HCT116 (cell line): ENCODE measurements around the gene STK24. TPM values are rescaled to one million over a fixed set of nuclear protein-coding genes. Genes with fewer than 3 reads are reported as not detected.

Experiments used
- ATAC-seq: fragments of 200-7000 bp; cut with Tn5 transposase; 2 replicates; pipeline ENCODE4 v1.9.1; 2020; ENCODE audit warnings: mild to moderate bottlenecking, moderate library complexity
- BruUV-seq: library from RNA; stranded (reverse); fragments of 400-500 nt; replicated peaks from 2 replicates; lab custom pipeline; 2021; lab: Mats Ljungman, UMichigan
- CTCF ChIA-PET: fragments of 300-600 bp; sonication (Branson Sonifier 250); formaldehyde crosslinking; loops from one replicate; lab custom pipeline; 2021; ENCODE audit warnings: antibody characterized with exemption; lab: Charles Lee
- POLR2A ChIA-PET: fragments of 300-600, 350-600 bp; sonication (Branson Sonifier 250); formaldehyde crosslinking; loops from one replicate; lab custom pipeline; 2021; ENCODE audit warnings: antibody characterized with exemption; lab: Charles Lee
- RAD21 ChIA-PET, 2 experiments: fragments of 300-600 bp; sonication (Branson Sonifier 250); formaldehyde crosslinking; loops; one replicate each; lab custom pipeline; 2023; ENCODE audit warnings: low total read pairs in 2 of 2; ENCODE audit not compliant: uncharacterized antibody in 2 of 2, unreplicated experiment in 2 of 2, low non-redundant PET in 1 of 2; lab: Charles Lee
- DNase-seq: peaks from one replicate; pipeline ENCODE4 v3.0.0-alpha.2; 2010; ENCODE audit warnings: low read depth, low spot score
- H2AFZ ChIP-seq: fragments of 200-600 bp; shearing (Covaris generic), sonication (generic); 2 replicates; pipeline ENCODE4 v1.6.1; 2017; ENCODE audit warnings: low read depth, mixed run types, mixed read lengths, antibody characterized with exemption, low read length; ENCODE audit not compliant: poor library complexity, severe bottlenecking
- H3K27ac ChIP-seq: 2 replicates; pipeline ENCODE4 v1.5.1; 2012; ENCODE audit warnings: low read depth, low read length
- H3K27me3 ChIP-seq: fragments of 200-600 bp; sonication (generic); 2 replicates; pipeline ENCODE4 v1.6.1; 2016; ENCODE audit warnings: mixed run types, low read length, mixed read lengths; ENCODE audit not compliant: insufficient read depth
- H3K36me3 ChIP-seq, 2 experiments: fragments of 200-500 bp in 1 of 2; fragments of 200-600 bp in 1 of 2; sonication (Bioruptor generic) in 1 of 2; sonication (generic) in 1 of 2; 2 replicates each; pipeline versions ENCODE4 v1.5.1 to v1.6.1; 2014 to 2016; ENCODE audit warnings: low read length in 2 of 2, inconsistent platforms in 1 of 2, mixed read lengths in 1 of 2, mixed run types in 1 of 2; ENCODE audit not compliant: insufficient read depth in 2 of 2, control insufficient read depth in 1 of 2
- H3K4me1 ChIP-seq, 2 experiments: fragments of 200-600 bp in 1 of 2; sonication (generic) in 1 of 2; 2 replicates each; pipeline versions ENCODE4 v1.5.1 to v1.6.1; 2012 to 2017; ENCODE audit warnings: low read length in 2 of 2, inconsistent platforms in 1 of 2, mild to moderate bottlenecking in 1 of 2, mixed read lengths in 1 of 2, mixed run types in 1 of 2, moderate library complexity in 1 of 2; ENCODE audit not compliant: insufficient read depth in 2 of 2, control insufficient read depth in 1 of 2
- H3K4me2 ChIP-seq: fragments of 200-600 bp; sonication (generic); 2 replicates; pipeline ENCODE4 v1.6.1; 2017; ENCODE audit warnings: mixed run types, low read length, mixed read lengths
- H3K4me3 ChIP-seq, 2 experiments: fragments of 200-600 bp in 1 of 2; sonication (generic) in 1 of 2; replicated peaks in 1 of 2; 2 replicates each; pipeline ENCODE4 v1.5.1; 2011 to 2016; ENCODE audit warnings: low read length in 2 of 2, control low read depth in 1 of 2, low read depth in 1 of 2, mild to moderate bottlenecking in 1 of 2, mixed read lengths in 1 of 2, mixed run types in 1 of 2
- H3K79me2 ChIP-seq: fragments of 200-600 bp; sonication (generic); 2 replicates; pipeline ENCODE4 v1.6.1; 2017; ENCODE audit warnings: mild to moderate bottlenecking, mixed run types, low read length, moderate library complexity, mixed read lengths; ENCODE audit not compliant: insufficient read depth
- H3K9ac ChIP-seq: fragments of 200-600 bp; sonication (generic); 2 replicates; pipeline ENCODE4 v1.6.1; 2016; ENCODE audit warnings: low read length, mixed read lengths
- H3K9me2 ChIP-seq: fragments of 200-600 bp; sonication (generic), shearing (Covaris generic); 2 replicates; pipeline ENCODE4 v1.6.1; 2017; ENCODE audit warnings: mixed run types, mild to moderate bottlenecking, moderate library complexity; ENCODE audit not compliant: insufficient read depth
- H3K9me3 ChIP-seq, 2 experiments: fragments of 200-500 bp in 1 of 2; fragments of 200-600 bp in 1 of 2; sonication (Bioruptor generic) in 1 of 2; sonication (generic) in 1 of 2; 2 replicates each; pipeline ENCODE4 v1.6.1; 2014 to 2017; ENCODE audit warnings: low read length in 2 of 2, mixed read lengths in 2 of 2, inconsistent platforms in 1 of 2, low read depth in 1 of 2, mild to moderate bottlenecking in 1 of 2, mixed run types in 1 of 2, moderate library complexity in 1 of 2; ENCODE audit not compliant: control insufficient read depth in 1 of 2, insufficient read depth in 1 of 2
- H4K20me1 ChIP-seq: fragments of 200-600 bp; sonication (generic), shearing (Covaris generic); 2 replicates; pipeline ENCODE4 v1.6.1; 2017; ENCODE audit warnings: mixed run types, mild to moderate bottlenecking, moderate library complexity; ENCODE audit not compliant: insufficient read depth
- CTCF ChIP-seq, 3 experiments: fragments of 200-600 bp in 1 of 3; sonication (generic) in 1 of 3; IDR thresholded peaks in 2 of 3; conservative IDR thresholded peaks in 1 of 3; 2 replicates each; pipeline ENCODE4 v1.5.1; 2012 to 2017; ENCODE audit warnings: low read depth in 2 of 3, low read length in 2 of 3, antibody characterized with exemption in 1 of 3, borderline replicate concordance in 1 of 3, control low read depth in 1 of 3, mild to moderate bottlenecking in 1 of 3, mixed read lengths in 1 of 3, mixed run types in 1 of 3, moderate library complexity in 1 of 3; ENCODE audit not compliant: insufficient read depth in 1 of 3
- EGR1 ChIP-seq: IDR thresholded peaks from 2 replicates; pipeline ENCODE4 v1.6.1; 2012; ENCODE audit warnings: low read depth
- EZH2 ChIP-seq: fragments of 200-600 bp; sonication (generic); IDR thresholded peaks from 2 replicates; pipeline ENCODE4 v1.6.1; 2017; ENCODE audit warnings: antibody characterized with exemption, mixed run types
- JUND ChIP-seq: IDR thresholded peaks from 2 replicates; pipeline ENCODE4 v1.6.1; 2012
- RAD21 ChIP-seq: IDR thresholded peaks from 2 replicates; pipeline ENCODE4 v1.6.1; 2012; ENCODE audit warnings: low read depth, mild to moderate bottlenecking
- SIN3A ChIP-seq: IDR thresholded peaks from 2 replicates; pipeline ENCODE4 v1.6.1; 2012; ENCODE audit warnings: low read depth
- SP1 ChIP-seq: IDR thresholded peaks from 2 replicates; pipeline ENCODE4 v1.6.1; 2012; ENCODE audit warnings: low read depth
- SRF ChIP-seq: IDR thresholded peaks from 2 replicates; pipeline ENCODE4 v1.6.1; 2012; ENCODE audit warnings: low read depth
- ZFX ChIP-seq: fragments of 450-650 bp; IDR thresholded peaks from 2 replicates; pipeline ENCODE4 v1.6.1; 2017
- ZNF274 ChIP-seq: fragments of 200-500 bp; sonication (Bioruptor generic); IDR thresholded peaks from 2 replicates; pipeline ENCODE4 v1.6.1; 2014; ENCODE audit warnings: mild to moderate bottlenecking, low read depth, low read length, inconsistent platforms
- intact Hi-C: fragments of 100-400 bp; cut with micrococcal nuclease; formaldehyde crosslinking; loops from 2 replicates; pipeline ENCODE4 v1.10.0; 2022
- total RNA-seq: library from RNA; stranded (reverse); gene quantifications from one replicate; pipeline ENCODE4 v1.2.1, GENCODE V29; 2021; ENCODE audit not compliant: unreplicated experiment
- TF ChIP-seq, protein P1 (sequence below): IDR thresholded peaks from 2 replicates; pipeline ENCODE4 v1.6.1; 2012; ENCODE audit warnings: low read depth

STK24 gene
- total RNA-seq, 1 experiment from 2014 or later: 137 TPM

GRCh38 chr13:98466634-98467236 lies 110.2 kb downstream of the STK24 start:
- Histone ChIP-seq H4K20me1 (no peaks in the 10 kb centered on the region), H3K9ac (no peak overlapping the region), H3K36me3 (peaks cover 11 to 35% of the 10 kb centered on the region in 2 experiments), H3K4me1 (peaks cover 0 to 3% of the 10 kb centered on the region in 2 experiments; a peak in 1 of 4 replicates), H2AFZ (no peak overlapping the region), H3K27ac (no peak overlapping the region), H3K4me2 (no peak overlapping the region), H3K27me3 (no peaks in the 10 kb centered on the region), H3K9me2 (no peaks in the 10 kb centered on the region), H3K4me3 (no peak overlapping the region), H3K9me3 (no peaks in the 10 kb centered on the region), H3K79me2 (peaks cover 78% of the 10 kb centered on the region)
- CTCF ChIA-PET: interaction anchor here (0.8 to 2.9 kb wide), 7 partner anchors 9 to 376 kb away, joined by 3 to 8 read pairs (median 4); no protein-coding TSS in a partner anchor
- intact Hi-C loops: loop anchor here (5.0 kb wide), 1 partner anchor 186 kb away; no protein-coding TSS in a partner anchor
- POLR2A ChIA-PET: interaction anchor here (0.8 kb wide), 1 partner anchor 18 kb away, joined by 3 read pairs; no protein-coding TSS in a partner anchor
- ATAC-seq (peak; percentile 91), DNase-seq (no peak)
- BruUV-seq: no TSS peak
- TF ChIP-seq SRF (no peak), CTCF (IDR thresholded peaks at IDR 0.05 in 2 of 3, conservative IDR thresholded peaks at IDR 0.05 in 1 of 3; ENCODE audit: borderline replicate concordance in 1 of 3, insufficient read depth in 1 of 3, low read depth in 2 of 3, low read length in 2 of 3) (peak; percentile 38 to 89 (median 83); a peak in 5 of 6 replicates), RAD21 (peak; percentile 48)
- TF ChIP-seq, all 23 proteins: peak for 2
- RAD21 ChIA-PET: no interaction called here

DNA sequence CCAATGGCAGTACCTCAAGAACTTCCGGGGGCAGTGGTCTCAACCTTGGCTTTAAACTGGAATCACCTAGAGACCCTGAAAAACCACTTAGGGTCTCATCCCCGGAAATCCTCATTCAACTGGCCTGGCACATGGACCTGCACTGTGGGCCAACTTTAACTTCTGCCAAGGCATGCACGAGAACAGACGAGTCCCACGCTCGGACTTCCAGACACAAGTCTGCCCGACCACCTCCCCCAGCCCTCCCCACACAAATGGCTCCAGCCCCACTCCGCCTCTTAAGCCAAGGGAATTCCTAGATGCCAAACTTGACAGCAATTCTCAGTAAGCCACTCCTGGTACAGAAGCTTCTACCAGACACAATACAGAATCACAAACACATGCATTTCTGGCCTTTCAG lies 114.0 kb downstream of the STK24 start:
- H3K9ac ChIP-seq: no peak overlapping the region
- DNase-seq (no peak), ATAC-seq (no peak)
- CTCF ChIA-PET: no interaction called here
- BruUV-seq: no TSS peak
- H3K4me1 ChIP-seq: peaks cover 0 to 3% of the 10 kb centered on the region in 2 experiments; a peak in 1 of 4 replicates
- no peaks in the 10 kb centered on the region for H3K9me3 ChIP-seq
- no peak overlapping the region for H3K4me2 ChIP-seq
- H3K79me2 ChIP-seq: peaks cover 61% of the 10 kb centered on the region
- H3K27me3 ChIP-seq: no peaks in the 10 kb centered on the region
- no peak overlapping the region for H2AFZ ChIP-seq
- no peak overlapping the region for H3K4me3 ChIP-seq
- H3K36me3 ChIP-seq: peaks cover 28 to 32% of the 10 kb centered on the region in 2 experiments
- RAD21 ChIA-PET: no interaction called here
- POLR2A ChIA-PET: no interaction called here
- H4K20me1 ChIP-seq: no peaks in the 10 kb centered on the region
- intact Hi-C loops: no loop called here
- H3K9me2 ChIP-seq: no peaks in the 10 kb centered on the region
- no peak overlapping the region for H3K27ac ChIP-seq
- no peak for TF ChIP-seq EZH2
- no peak for TF ChIP-seq ZNF274
- TF ChIP-seq EGR1: no peak
- TF ChIP-seq JUND: no peak
- no peak for TF ChIP-seq SP1
- no peak for TF ChIP-seq CTCF (IDR thresholded peaks at IDR 0.05 in 2 of 3, conservative IDR thresholded peaks at IDR 0.05 in 1 of 3; ENCODE audit: borderline replicate concordance in 1 of 3, insufficient read depth in 1 of 3, low read depth in 2 of 3, low read length in 2 of 3)
- TF ChIP-seq ZFX: no peak
- TF ChIP-seq, protein P1, sequence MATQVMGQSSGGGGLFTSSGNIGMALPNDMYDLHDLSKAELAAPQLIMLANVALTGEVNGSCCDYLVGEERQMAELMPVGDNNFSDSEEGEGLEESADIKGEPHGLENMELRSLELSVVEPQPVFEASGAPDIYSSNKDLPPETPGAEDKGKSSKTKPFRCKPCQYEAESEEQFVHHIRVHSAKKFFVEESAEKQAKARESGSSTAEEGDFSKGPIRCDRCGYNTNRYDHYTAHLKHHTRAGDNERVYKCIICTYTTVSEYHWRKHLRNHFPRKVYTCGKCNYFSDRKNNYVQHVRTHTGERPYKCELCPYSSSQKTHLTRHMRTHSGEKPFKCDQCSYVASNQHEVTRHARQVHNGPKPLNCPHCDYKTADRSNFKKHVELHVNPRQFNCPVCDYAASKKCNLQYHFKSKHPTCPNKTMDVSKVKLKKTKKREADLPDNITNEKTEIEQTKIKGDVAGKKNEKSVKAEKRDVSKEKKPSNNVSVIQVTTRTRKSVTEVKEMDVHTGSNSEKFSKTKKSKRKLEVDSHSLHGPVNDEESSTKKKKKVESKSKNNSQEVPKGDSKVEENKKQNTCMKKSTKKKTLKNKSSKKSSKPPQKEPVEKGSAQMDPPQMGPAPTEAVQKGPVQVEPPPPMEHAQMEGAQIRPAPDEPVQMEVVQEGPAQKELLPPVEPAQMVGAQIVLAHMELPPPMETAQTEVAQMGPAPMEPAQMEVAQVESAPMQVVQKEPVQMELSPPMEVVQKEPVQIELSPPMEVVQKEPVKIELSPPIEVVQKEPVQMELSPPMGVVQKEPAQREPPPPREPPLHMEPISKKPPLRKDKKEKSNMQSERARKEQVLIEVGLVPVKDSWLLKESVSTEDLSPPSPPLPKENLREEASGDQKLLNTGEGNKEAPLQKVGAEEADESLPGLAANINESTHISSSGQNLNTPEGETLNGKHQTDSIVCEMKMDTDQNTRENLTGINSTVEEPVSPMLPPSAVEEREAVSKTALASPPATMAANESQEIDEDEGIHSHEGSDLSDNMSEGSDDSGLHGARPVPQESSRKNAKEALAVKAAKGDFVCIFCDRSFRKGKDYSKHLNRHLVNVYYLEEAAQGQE: no peak
- TF ChIP-seq SIN3A: no peak
